Esophagus muscularis mucosa (tissue), 4 donors: Measurements from ENCODE around the gene CEND1. TPM values are rescaled to one million over a fixed set of nuclear protein-coding genes. Genes with fewer than 3 reads are reported as not detected.
A peak's percentile ranks its signal among the peaks of the same experiment; 100 is the strongest.

Experiments
- DNase-seq: peaks from one replicate; pipeline ENCODE4 v3.0.0-alpha.2; 2017; ENCODE audit errors: extremely low spot score
- H3K27ac ChIP-seq, 4 donors: fragments of 200-600 bp; sonication (generic); replicated peaks in 1 of 4; 1 replicate in 3 of 4; 2 replicates in 1 of 4; pipeline ENCODE4 v1.5.1; 2016 to 2019; ENCODE audit warnings: mild to moderate bottlenecking in 1 of 4
- H3K27me3 ChIP-seq, 4 donors: fragments of 200-600 bp; sonication (generic); one replicate each; pipeline versions ENCODE4 v1.5.1 to v1.6.0; 2016 to 2019
- H3K36me3 ChIP-seq, 4 donors: fragments of 200-600 bp; sonication (generic); one replicate each; pipeline ENCODE4 v1.5.1; 2016 to 2019
- H3K4me1 ChIP-seq, 4 donors: fragments of 200-600 bp; sonication (generic); one replicate each; pipeline ENCODE4 v1.5.1; 2016 to 2019
- H3K4me3 ChIP-seq, 4 donors: fragments of 200-600 bp; sonication (generic); 1 replicate in 2 of 4; 2 replicates in 2 of 4; pipeline ENCODE4 v1.5.1; 2016 to 2019; ENCODE audit warnings: mild to moderate bottlenecking in 4 of 4, moderate library complexity in 1 of 4
- H3K9me3 ChIP-seq, 4 donors: fragments of 200-600 bp; sonication (generic); 1 replicate in 3 of 4; 2 replicates in 1 of 4; pipeline ENCODE4 v1.5.1; 2016 to 2019
- CTCF ChIP-seq, 3 experiments: fragments of 200-600 bp in 2 of 3; fragments of 450-650 bp in 1 of 3; sonication (generic) in 2 of 3; IDR thresholded peaks; one replicate each; pipeline ENCODE4 v1.5.1; 2017 to 2019; ENCODE audit warnings: antibody characterized with exemption in 3 of 3, mild to moderate bottlenecking in 2 of 3, moderate library complexity in 1 of 3
- EP300 ChIP-seq: sonication (generic); formaldehyde crosslinking; IDR thresholded peaks from one replicate; pipeline ENCODE4 v1.6.1; 2017; ENCODE audit warnings: antibody characterized with exemption
- POLR2A ChIP-seq: fragments of 450-650 bp; IDR thresholded peaks from one replicate; pipeline ENCODE4 v1.6.1; 2017; ENCODE audit warnings: antibody characterized with exemption, moderate library complexity, mild to moderate bottlenecking, low read depth
- POLR2AphosphoS5 ChIP-seq, 2 donors: sonication (generic); formaldehyde crosslinking; IDR thresholded peaks; one replicate each; pipeline ENCODE4 v1.6.1; 2017; ENCODE audit warnings: antibody characterized with exemption in 2 of 2
- WGBS: methylation state at CpG from one replicate; pipeline ENCODE4 v1.1.5; 2018; 5-methylcytosine and 5-hydroxymethylcytosine counted together
- intact Hi-C: fragments of 100-400 bp; cut with DNase I; formaldehyde crosslinking; loops from one replicate; pipeline ENCODE4 v1.15.1; 2023
- total RNA-seq, 4 donors: library from RNA; depleted of rRNA; stranded (reverse); fragments of >200 nt; gene quantifications; one replicate each; pipeline versions ENCODE4 v1.1.0 to v1.2.1, GENCODE V29; 2016

The CEND1 gene
- total RNA-seq, 4 donors from 2014 or later, result 0.42 to 3.3 (median 2.6) TPM

GRCh38 chr11:813072-813455 is 23.2 kb upstream of the CEND1 start:
- no peak overlapping the region for H3K4me3 ChIP-seq
- H3K9me3 ChIP-seq, result no peaks in the 10 kb centered on the region
- TF ChIP-seq EP300, result no peak
- TF ChIP-seq POLR2A, result no peak
- TF ChIP-seq CTCF (IDR thresholded peaks at IDR 0.05), result no peak
- TF ChIP-seq POLR2AphosphoS5 (IDR thresholded peaks at IDR 0.05), result no peak
- no peak overlapping the region for H3K27ac ChIP-seq
- no peak for DNase-seq
- 97% methylated on average over 6 of the region's 6 CpGs for WGBS
- H3K4me1 ChIP-seq, result peaks cover 22 to 34% (median 33%) of the 10 kb centered on the region in 4 donors
- intact Hi-C loops, result no loop called here
- H3K27me3 ChIP-seq, result no peaks in the 10 kb centered on the region
- H3K36me3 ChIP-seq, result peaks cover 24 to 45% (median 40%) of the 10 kb centered on the region in 4 donors

- intact Hi-C loops, result no loop called here
- TF ChIP-seq EP300 (no peak), CTCF (IDR thresholded peaks at IDR 0.05) (no peak), POLR2AphosphoS5 (IDR thresholded peaks at IDR 0.05) (no peak), POLR2A (no peak)
- H3K36me3 ChIP-seq, result peaks cover 24 to 45% (median 40%) of the 10 kb centered on the region in 4 donors
- H3K27me3 ChIP-seq, result no peaks in the 10 kb centered on the region
- H3K4me3 ChIP-seq, result no peak overlapping the region
- no peaks in the 10 kb centered on the region for H3K9me3 ChIP-seq
- no peak for DNase-seq
- peaks cover 26 to 39% (median 35%) of the 10 kb centered on the region in 4 donors for H3K4me1 ChIP-seq
- WGBS, result 78% methylated on average over 2 of the region's 3 CpGs
- no peak overlapping the region for H3K27ac ChIP-seq
These were observed 22.5 kb upstream of the CEND1 start for GRCh38 chr11:812390-812789.

- H3K4me3 ChIP-seq, result peak overlapping the region in 3 of 4 donors; percentile 87 to 98 (median 92)
- intact Hi-C loops, result no loop called here
- H3K4me1 ChIP-seq, result peaks cover 26 to 39% (median 35%) of the 10 kb centered on the region in 4 donors
- H3K9me3 ChIP-seq, result no peaks in the 10 kb centered on the region
- H3K36me3 ChIP-seq, result peaks cover 24 to 45% (median 40%) of the 10 kb centered on the region in 4 donors
- no peak for DNase-seq
- TF ChIP-seq EP300 (no peak), CTCF (IDR thresholded peaks at IDR 0.05) (no peak), POLR2AphosphoS5 (IDR thresholded peaks at IDR 0.05) (no peak), POLR2A (no peak)
- WGBS, result 74% methylated on average over 11 of the region's 14 CpGs
- peak overlapping the region in 3 of 4 donors; percentile 6 to 99 (median 96) for H3K27ac ChIP-seq
- H3K27me3 ChIP-seq, result no peaks in the 10 kb centered on the region
These were observed 21.8 kb upstream of the CEND1 start for GRCh38 chr11:811446-812245.

- TF ChIP-seq POLR2AphosphoS5 (IDR thresholded peaks at IDR 0.05) (no peak), EP300 (no peak), CTCF (IDR thresholded peaks at IDR 0.05) (peak in 2 of 3 experiments; percentile 7 to 10), POLR2A (no peak)
- intact Hi-C loops, result no loop called here
- Histone ChIP-seq H3K27ac (peak overlapping the region; percentile 89 to 99 (median 96)), H3K4me1 (peaks cover 31 to 51% (median 45%) of the 10 kb centered on the region in 4 donors), H3K9me3 (no peaks in the 10 kb centered on the region), H3K27me3 (no peaks in the 10 kb centered on the region), H3K36me3 (peaks cover 24 to 41% (median 37%) of the 10 kb centered on the region in 4 donors), H3K4me3 (peak overlapping the region; percentile 87 to 98 (median 90))
- under 1% methylated on average over 23 of the region's 55 CpGs for WGBS
- no peak for DNase-seq
These were observed 20.2 kb upstream of the CEND1 start for GRCh38 chr11:810040-810567.
